ENCODE data around the gene UBE2N.
"Not testable (repeated sequence)": the region's sequence is repeated elsewhere in the genome, so short reads cannot be mapped to it uniquely, and the experiment has no call there.

Gene UBE2N

GRCh38 chr12:93415723-93416464 is 25.9 kb downstream of the UBE2N start (continued):
- TF ChIP-seq SP3 (tag by site-specific recombination; IDR thresholded peaks at IDR 0.05): no peak
- TF ChIP-seq ZNF146 (tag by site-specific recombination; IDR thresholded peaks at IDR 0.05): no peak
- TF ChIP-seq ZNF121 (tag by site-specific recombination; IDR thresholded peaks at IDR 0.05): no peak
- TF ChIP-seq HOXA7 (CRISPR knock-in tag; IDR thresholded peaks at IDR 0.05; ENCODE audit: borderline replicate concordance): no peak
- no peak for TF ChIP-seq CTCF (tag by site-specific recombination; IDR thresholded peaks at IDR 0.05)

DNA sequence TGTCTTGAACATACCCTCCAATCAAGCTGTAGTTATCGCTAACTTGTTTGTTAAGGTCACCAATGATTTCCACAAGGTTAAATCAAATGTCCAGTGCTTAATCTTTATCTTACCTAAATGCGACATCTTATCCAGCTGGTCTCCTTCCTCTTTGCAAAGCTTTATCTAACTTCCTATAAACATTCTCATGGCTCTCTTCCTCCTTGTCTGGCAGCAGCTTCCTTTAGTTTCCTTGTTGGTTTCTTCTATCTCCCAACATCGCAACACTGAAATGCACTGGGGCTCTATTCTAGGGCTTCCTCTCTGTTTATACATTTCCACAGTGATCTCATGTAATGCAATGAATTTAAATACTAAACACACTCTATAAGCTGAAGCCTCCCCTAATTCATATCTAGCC is 28.7 kb downstream of the UBE2N start:
- Histone ChIP-seq H3K4me3 (ENCODE audit: low read depth, low read length) (no peak overlapping the region), H3K4me1 (ENCODE audit: control insufficient read depth, insufficient read depth, low read length) (peaks cover 4% of the 10 kb centered on the region; the same call in 1 of the 2 replicates), H3K9me3 (ENCODE audit: control insufficient read depth, insufficient read depth, low read depth, low read length) (no peaks in the 10 kb centered on the region), H3K27ac (ENCODE audit: extremely low read depth, low read depth, low read length) (no peak overlapping the region), H3K36me3 (ENCODE audit: control insufficient read depth in 2 of 2, insufficient read depth in 1 of 2, low read length in 2 of 2) (peaks cover 4 to 28% of the 10 kb centered on the region in 2 experiments; a peak in 1 of 3 replicates)
- ChIA-PET CTCF (interaction anchor here (0.6 to 1.2 kb wide), 5 partner anchors 9 to 688 kb away, joined by 3 to 7 read pairs (median 3); no protein-coding TSS in a partner anchor), POLR2A (no interaction called here)
- no peak for TF ChIP-seq MZF1 (tag by site-specific recombination; IDR thresholded peaks at IDR 0.05; ENCODE audit: borderline replicate concordance)
- TF ChIP-seq ZNF391 (tag by site-specific recombination; IDR thresholded peaks at IDR 0.05; ENCODE audit: borderline replicate concordance, low read depth): no peak
- no peak for TF ChIP-seq ZNF792 (tag by site-specific recombination; IDR thresholded peaks at IDR 0.05)
- no peak for TF ChIP-seq ZNF677 (tag by site-specific recombination; IDR thresholded peaks at IDR 0.05)
- no peak for TF ChIP-seq SALL2 (tag by site-specific recombination; IDR thresholded peaks at IDR 0.05; ENCODE audit: borderline replicate concordance)
- no peak for TF ChIP-seq ZNF501 (tag by site-specific recombination; IDR thresholded peaks at IDR 0.05)
- TF ChIP-seq ZNF629 (tag by site-specific recombination; IDR thresholded peaks at IDR 0.05): no peak
- TF ChIP-seq ZNF585B (tag by site-specific recombination; IDR thresholded peaks at IDR 0.05): no peak
- TF ChIP-seq ZNF174 (tag by site-specific recombination; IDR thresholded peaks at IDR 0.05): no peak
- no peak for TF ChIP-seq ZSCAN23 (tag by site-specific recombination; IDR thresholded peaks at IDR 0.05)
- TF ChIP-seq ZNF791 (tag by site-specific recombination; IDR thresholded peaks at IDR 0.05): no peak
- TF ChIP-seq YY1 (tag by site-specific recombination; IDR thresholded peaks at IDR 0.05): no peak
- no peak for TF ChIP-seq TCF7L2 (IDR thresholded peaks at IDR 0.05; ENCODE audit: borderline replicate concordance, low read depth, low read length)
- TF ChIP-seq ZNF48 (tag by site-specific recombination; IDR thresholded peaks at IDR 0.05): no peak
- TF ChIP-seq YY2 (tag by site-specific recombination; IDR thresholded peaks at IDR 0.05): no peak
- TF ChIP-seq, protein P1, sequence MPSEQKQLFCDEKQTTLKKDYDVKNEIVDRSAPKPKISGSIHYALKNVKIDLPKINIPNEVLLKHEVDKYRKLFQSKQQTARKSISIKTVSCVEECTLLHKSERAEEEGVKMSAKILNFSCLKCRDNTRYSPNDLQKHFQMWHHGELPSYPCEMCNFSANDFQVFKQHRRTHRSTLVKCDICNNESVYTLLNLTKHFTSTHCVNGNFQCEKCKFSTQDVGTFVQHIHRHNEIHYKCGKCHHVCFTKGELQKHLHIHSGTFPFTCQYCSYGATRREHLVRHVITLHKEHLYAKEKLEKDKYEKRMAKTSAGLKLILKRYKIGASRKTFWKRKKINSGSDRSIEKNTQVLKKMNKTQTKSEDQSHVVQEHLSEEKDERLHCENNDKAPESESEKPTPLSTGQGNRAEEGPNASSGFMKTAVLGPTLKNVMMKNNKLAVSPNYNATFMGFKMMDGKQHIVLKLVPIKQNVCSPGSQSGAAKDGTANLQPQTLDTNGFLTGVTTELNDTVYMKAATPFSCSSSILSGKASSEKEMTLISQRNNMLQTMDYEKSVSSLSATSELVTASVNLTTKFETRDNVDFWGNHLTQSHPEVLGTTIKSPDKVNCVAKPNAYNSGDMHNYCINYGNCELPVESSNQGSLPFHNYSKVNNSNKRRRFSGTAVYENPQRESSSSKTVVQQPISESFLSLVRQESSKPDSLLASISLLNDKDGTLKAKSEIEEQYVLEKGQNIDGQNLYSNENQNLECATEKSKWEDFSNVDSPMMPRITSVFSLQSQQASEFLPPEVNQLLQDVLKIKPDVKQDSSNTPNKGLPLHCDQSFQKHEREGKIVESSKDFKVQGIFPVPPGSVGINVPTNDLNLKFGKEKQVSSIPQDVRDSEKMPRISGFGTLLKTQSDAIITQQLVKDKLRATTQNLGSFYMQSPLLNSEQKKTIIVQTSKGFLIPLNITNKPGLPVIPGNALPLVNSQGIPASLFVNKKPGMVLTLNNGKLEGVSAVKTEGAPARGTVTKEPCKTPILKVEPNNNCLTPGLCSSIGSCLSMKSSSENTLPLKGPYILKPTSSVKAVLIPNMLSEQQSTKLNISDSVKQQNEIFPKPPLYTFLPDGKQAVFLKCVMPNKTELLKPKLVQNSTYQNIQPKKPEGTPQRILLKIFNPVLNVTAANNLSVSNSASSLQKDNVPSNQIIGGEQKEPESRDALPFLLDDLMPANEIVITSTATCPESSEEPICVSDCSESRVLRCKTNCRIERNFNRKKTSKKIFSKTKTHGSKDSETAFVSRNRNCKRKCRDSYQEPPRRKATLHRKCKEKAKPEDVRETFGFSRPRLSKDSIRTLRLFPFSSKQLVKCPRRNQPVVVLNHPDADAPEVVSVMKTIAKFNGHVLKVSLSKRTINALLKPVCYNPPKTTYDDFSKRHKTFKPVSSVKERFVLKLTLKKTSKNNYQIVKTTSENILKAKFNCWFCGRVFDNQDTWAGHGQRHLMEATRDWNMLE (tag by site-specific recombination; conservative IDR thresholded peaks at IDR 0.05; ENCODE audit: low read depth): no peak

- H3K27ac ChIP-seq (ENCODE audit: extremely low read depth, low read depth, low read length); H3K4me3 ChIP-seq (ENCODE audit: low read depth, low read length); H3K9me3 ChIP-seq (ENCODE audit: control insufficient read depth, insufficient read depth, low read depth, low read length); POLR2A ChIA-PET; H3K4me1 ChIP-seq (ENCODE audit: control insufficient read depth, insufficient read depth, low read length): not testable (repeated sequence)
- CTCF ChIA-PET: interaction anchor here (0.7 to 1.2 kb wide), 4 partner anchors 8 to 20 kb away, joined by 3 to 7 read pairs (median 4); no protein-coding TSS in a partner anchor
- peaks cover 4 to 34% of the 10 kb centered on the region in 2 experiments; a peak in 1 of 3 replicates for H3K36me3 ChIP-seq (ENCODE audit: control insufficient read depth in 2 of 2, insufficient read depth in 1 of 2, low read length in 2 of 2)
These were observed 29.4 kb downstream of the UBE2N start for GRCh38 chr12:93412396-93412795.

DNA sequence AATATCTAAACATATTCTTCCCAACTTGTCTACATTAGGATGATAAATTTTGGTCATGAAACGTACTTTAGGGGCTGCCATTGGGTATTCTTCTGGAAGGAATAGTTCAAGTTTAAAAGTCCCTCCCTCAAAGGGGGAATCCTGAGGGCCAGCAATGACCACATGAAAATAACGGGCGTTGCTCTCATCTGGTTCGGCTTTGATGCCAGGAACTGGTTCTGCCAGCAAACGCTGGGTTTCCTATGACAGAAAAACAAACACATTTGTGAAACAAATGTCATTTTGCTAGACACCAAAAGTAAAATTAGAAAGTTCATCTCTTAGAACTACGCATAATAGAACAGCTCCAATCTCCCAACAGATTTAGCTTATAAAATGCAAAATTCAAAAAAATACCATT is 30.7 kb downstream of the UBE2N start:
- POLR2A ChIA-PET; H3K4me1 ChIP-seq (ENCODE audit: control insufficient read depth, insufficient read depth, low read length); H3K27ac ChIP-seq (ENCODE audit: extremely low read depth, low read depth, low read length); H3K4me3 ChIP-seq (ENCODE audit: low read depth, low read length); H3K9me3 ChIP-seq (ENCODE audit: control insufficient read depth, insufficient read depth, low read depth, low read length): not testable (repeated sequence)
- peaks cover 4 to 38% of the 10 kb centered on the region in 2 experiments; a peak in 1 of 3 replicates for H3K36me3 ChIP-seq (ENCODE audit: control insufficient read depth in 2 of 2, insufficient read depth in 1 of 2, low read length in 2 of 2)
- CTCF ChIA-PET: interaction anchor here (0.9 to 1.3 kb wide), 4 partner anchors 9 to 691 kb away, joined by 3 to 5 read pairs (median 4); no protein-coding TSS in a partner anchor

All from HEK293 (cell line).